ENCODE data around the gene SLC24A5. TPM values are rescaled to one million over a fixed set of nuclear protein-coding genes. Genes with fewer than 3 reads are reported as not detected.
A peak's percentile ranks its signal among the peaks of the same experiment; 100 is the strongest.

SLC24A5 gene
- total and polyA plus RNA-seq, 2 donors (not counting 1 experiment from before 2014, with no cell fraction given) = not detected

DNA sequence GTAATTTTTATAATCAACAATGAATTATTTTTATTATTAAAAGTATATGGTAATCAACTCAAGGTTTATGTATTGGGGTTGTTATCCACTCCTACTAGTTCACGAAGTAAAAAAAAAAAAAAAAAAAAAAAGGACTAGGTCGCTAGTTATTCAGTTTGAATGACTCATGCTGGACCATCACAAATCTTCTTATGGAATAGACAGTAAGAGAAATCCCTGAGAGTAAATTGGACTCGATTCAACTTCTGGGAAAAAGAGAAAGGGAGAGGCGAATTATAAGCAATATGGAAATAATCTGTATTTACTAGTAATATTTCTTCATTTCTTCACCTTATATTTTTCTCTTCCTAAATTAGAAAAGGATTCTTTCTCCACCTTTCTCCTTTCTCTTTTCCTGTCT is 55.3 kb downstream of the SLC24A5 start:
- Histone ChIP-seq H3K36me3 (replicated peaks in 1 of 2; ENCODE audit: control extremely low read depth in 1 of 2, control insufficient read depth in 1 of 2, extremely low read depth in 1 of 2, insufficient read depth in 2 of 2, low read length in 1 of 2) (no peaks in the 10 kb centered on the region), H3K4me1 (ENCODE audit: control insufficient read depth in 2 of 2, insufficient read depth in 2 of 2, low read length in 2 of 2) (peaks cover 8 to 11% of the 10 kb centered on the region in 2 donors), H3K4me3 (ENCODE audit: control extremely low read depth in 1 of 5, extremely low read depth in 1 of 5, insufficient read depth in 1 of 5, low read depth in 2 of 5, low read length in 4 of 5) (no peak overlapping the region), H3K9ac (ENCODE audit: low read length) (no peak overlapping the region), H2AFZ (ENCODE audit: insufficient read depth, low read depth, low read length, poor library complexity, severe bottlenecking) (no peak overlapping the region), H3K27ac (ENCODE audit: low read length in 2 of 2) (no peak overlapping the region), H3K27me3 (replicated peaks in 1 of 4; ENCODE audit: control extremely low read depth in 1 of 4, control insufficient read depth in 3 of 4, insufficient read depth in 4 of 4, low read length in 3 of 4) (no peaks in the 10 kb centered on the region), H3K79me2 (ENCODE audit: control insufficient read depth, insufficient read depth, low read length) (peaks cover 29% of the 10 kb centered on the region), H3K9me3 (ENCODE audit: control extremely low read depth in 1 of 3, control insufficient read depth in 2 of 3, insufficient read depth in 1 of 3, low read length in 2 of 3) (peaks cover 0 to 4% (median 3%) of the 10 kb centered on the region in 3 donors), H4K20me1 (ENCODE audit: control insufficient read depth, insufficient read depth, low read length, poor library complexity, severe bottlenecking) (no peaks in the 10 kb centered on the region), H3K4me2 (replicated peaks; ENCODE audit: low read depth, low read length, poor library complexity, severe bottlenecking) (no peak overlapping the region)
- intact Hi-C loops (cut with micrococcal nuclease) = loop anchor here (5.0 kb wide), 3 partner anchors 636 to 1446 kb away; partner anchors contain the start of genes CEP152, DTWD1, EID1 and FAM227B
- H3K4me3 Mint-ChIP-seq = no peak overlapping the region
- no peak overlapping the region for H3K27ac Mint-ChIP-seq
- peaks cover 7% of the 10 kb centered on the region for H3K27me3 Mint-ChIP-seq
- no peak for ATAC-seq (ENCODE audit: low read depth)
- ChIA-PET CTCF (interaction anchor here (1.6 kb wide), 1 partner anchor 23 kb away, joined by 3 read pairs; no protein-coding TSS in a partner anchor), POLR2A (interaction anchor here (0.6 kb wide), 1 partner anchor 260 kb away, joined by 8 read pairs; no protein-coding TSS in a partner anchor)
- TF ChIP-seq EZH2 (IDR thresholded peaks at IDR 0.05; ENCODE audit: borderline replicate concordance, insufficient read depth, low read depth, low read length, poor library complexity, severe bottlenecking) = no peak
- TF ChIP-seq, protein P1, sequence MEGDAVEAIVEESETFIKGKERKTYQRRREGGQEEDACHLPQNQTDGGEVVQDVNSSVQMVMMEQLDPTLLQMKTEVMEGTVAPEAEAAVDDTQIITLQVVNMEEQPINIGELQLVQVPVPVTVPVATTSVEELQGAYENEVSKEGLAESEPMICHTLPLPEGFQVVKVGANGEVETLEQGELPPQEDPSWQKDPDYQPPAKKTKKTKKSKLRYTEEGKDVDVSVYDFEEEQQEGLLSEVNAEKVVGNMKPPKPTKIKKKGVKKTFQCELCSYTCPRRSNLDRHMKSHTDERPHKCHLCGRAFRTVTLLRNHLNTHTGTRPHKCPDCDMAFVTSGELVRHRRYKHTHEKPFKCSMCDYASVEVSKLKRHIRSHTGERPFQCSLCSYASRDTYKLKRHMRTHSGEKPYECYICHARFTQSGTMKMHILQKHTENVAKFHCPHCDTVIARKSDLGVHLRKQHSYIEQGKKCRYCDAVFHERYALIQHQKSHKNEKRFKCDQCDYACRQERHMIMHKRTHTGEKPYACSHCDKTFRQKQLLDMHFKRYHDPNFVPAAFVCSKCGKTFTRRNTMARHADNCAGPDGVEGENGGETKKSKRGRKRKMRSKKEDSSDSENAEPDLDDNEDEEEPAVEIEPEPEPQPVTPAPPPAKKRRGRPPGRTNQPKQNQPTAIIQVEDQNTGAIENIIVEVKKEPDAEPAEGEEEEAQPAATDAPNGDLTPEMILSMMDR (IDR thresholded peaks at IDR 0.05) = no peak
- WGBS (ENCODE audit: insufficient coverage) = no CpG with 5 or more reads among the region's 4 CpGs
- peaks cover 18% of the 10 kb centered on the region for H3K4me1 Mint-ChIP-seq
- H3K9me3 Mint-ChIP-seq (ENCODE audit: insufficient read depth) = peaks cover 2% of the 10 kb centered on the region
- DNase-seq = no peak

DNA sequence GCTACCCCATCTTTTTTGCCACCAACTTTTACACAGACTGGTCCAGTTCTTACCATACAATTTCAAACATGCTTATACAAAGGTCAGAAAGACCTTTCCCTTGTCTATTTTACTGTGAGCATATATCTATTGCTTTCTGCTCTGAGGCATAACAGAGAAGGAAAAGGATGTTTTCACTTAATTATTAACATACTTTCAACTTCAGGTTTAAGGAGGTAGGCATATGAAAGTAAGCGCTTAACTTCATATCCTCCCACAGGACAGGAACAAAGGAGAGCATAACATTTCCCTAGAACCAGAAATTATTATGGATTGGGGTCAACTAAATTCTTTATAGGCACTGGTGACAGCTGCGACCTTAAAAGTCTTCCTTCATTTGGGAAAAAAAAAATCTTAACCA is 56.2 kb downstream of the SLC24A5 start:
- no peaks in the 10 kb centered on the region for H4K20me1 ChIP-seq (ENCODE audit: control insufficient read depth, insufficient read depth, low read length, poor library complexity, severe bottlenecking)
- Mint-ChIP-seq H3K4me1 (peaks cover 18% of the 10 kb centered on the region), H3K4me3 (peak overlapping the region; percentile 95), H3K27me3 (peaks cover 10% of the 10 kb centered on the region), H3K9me3 (ENCODE audit: insufficient read depth) (peaks cover 2% of the 10 kb centered on the region), H3K27ac (no peak overlapping the region)
- intact Hi-C loops (cut with micrococcal nuclease) = loop anchor here (5.0 kb wide), 3 partner anchors 635 to 1445 kb away; partner anchors contain the start of genes CEP152, DTWD1, EID1 and FAM227B
- peaks cover 0 to under 1% (median under 1%) of the 10 kb centered on the region in 4 experiments for H3K27me3 ChIP-seq (replicated peaks in 1 of 4; ENCODE audit: control extremely low read depth in 1 of 4, control insufficient read depth in 3 of 4, insufficient read depth in 4 of 4, low read length in 3 of 4)
- peak overlapping the region; percentile 83 for H2AFZ ChIP-seq (ENCODE audit: insufficient read depth, low read depth, low read length, poor library complexity, severe bottlenecking)
- peak overlapping the region; percentile 47 to 71 (median 67) for H3K4me3 ChIP-seq (ENCODE audit: control extremely low read depth in 1 of 5, extremely low read depth in 1 of 5, insufficient read depth in 1 of 5, low read depth in 2 of 5, low read length in 4 of 5)
- peak overlapping the region; percentile 80 for H3K4me2 ChIP-seq (replicated peaks; ENCODE audit: low read depth, low read length, poor library complexity, severe bottlenecking)
- ChIA-PET CTCF (interaction anchor here (1.6 kb wide), 1 partner anchor 22 kb away, joined by 3 read pairs; no protein-coding TSS in a partner anchor), POLR2A (interaction anchor here (0.6 kb wide), 1 partner anchor 261 kb away, joined by 8 read pairs; no protein-coding TSS in a partner anchor)
- ATAC-seq (ENCODE audit: low read depth) (no peak), DNase-seq (no peak)
- WGBS (ENCODE audit: insufficient coverage) = 60% methylated on average over 1 of the region's 2 CpGs
- H3K9ac ChIP-seq (ENCODE audit: low read length) = peak overlapping the region; percentile 79
- H3K79me2 ChIP-seq (ENCODE audit: control insufficient read depth, insufficient read depth, low read length) = peaks cover 24% of the 10 kb centered on the region
- TF ChIP-seq, protein P1 (IDR thresholded peaks at IDR 0.05) = no peak
- TF ChIP-seq EZH2 (IDR thresholded peaks at IDR 0.05; ENCODE audit: borderline replicate concordance, insufficient read depth, low read depth, low read length, poor library complexity, severe bottlenecking) = no peak
- H3K27ac ChIP-seq (ENCODE audit: low read length in 2 of 2) = peak overlapping the region in 1 of 2 donors; percentile 81
- peaks cover 0 to 3% (median 3%) of the 10 kb centered on the region in 3 donors for H3K9me3 ChIP-seq (ENCODE audit: control extremely low read depth in 1 of 3, control insufficient read depth in 2 of 3, insufficient read depth in 1 of 3, low read length in 2 of 3)
- no peaks in the 10 kb centered on the region for H3K36me3 ChIP-seq (replicated peaks in 1 of 2; ENCODE audit: control extremely low read depth in 1 of 2, control insufficient read depth in 1 of 2, extremely low read depth in 1 of 2, insufficient read depth in 2 of 2, low read length in 1 of 2)
- H3K4me1 ChIP-seq (ENCODE audit: control insufficient read depth in 2 of 2, insufficient read depth in 2 of 2, low read length in 2 of 2) = peaks cover 8 to 11% of the 10 kb centered on the region in 2 donors

Data from B cell (primary cell).